Measurements from ENCODE around the gene FBXW8.

- no peak for TF ChIP-seq CTCF (IDR thresholded peaks at IDR 0.05; ENCODE audit: extremely low read depth in 1 of 2, insufficient read depth in 1 of 2, low read depth in 1 of 2, low read length in 2 of 2)
- no peak for TF ChIP-seq POLR2AphosphoS5 (IDR thresholded peaks at IDR 0.05; ENCODE audit: insufficient read depth, low read depth, low read length)
- no peak for TF ChIP-seq POLR2A (IDR thresholded peaks at IDR 0.05; ENCODE audit: low read depth, low read length)
- no peak for TF ChIP-seq EZH2 (IDR thresholded peaks at IDR 0.05; ENCODE audit: borderline replicate concordance, low read depth, low read length, severe bottlenecking)
- no peak for TF ChIP-seq FOS (IDR thresholded peaks at IDR 0.05; ENCODE audit: borderline replicate concordance, insufficient read depth, low read length)
Observed at GRCh38 chr12:117034249-117034648, 123.5 kb downstream of the FBXW8 start.

Measured in endothelial cell of umbilical vein (primary cell).